Gastrocnemius medialis (tissue), 4 donors: ENCODE data around the gene ROBO2. TPM values are rescaled to one million over a fixed set of nuclear protein-coding genes. Genes with fewer than 3 reads are reported as not detected.

Experiments
- ATAC-seq, 2 donors: fragments of 150-250 bp; one replicate each; pipeline ENCODE4 v1.9.1; 2016
- DNase-seq, 2 donors: peaks; one replicate each; pipeline ENCODE4 v3.0.0-alpha.2; 2019
- H3K27ac ChIP-seq, 4 donors: fragments of 200-600 bp; sonication (generic); 1 replicate in 1 of 4; 2 replicates in 3 of 4; pipeline ENCODE4 v1.5.1; 2016 to 2018; ENCODE audit warnings: mild to moderate bottlenecking in 2 of 4, moderate library complexity in 1 of 4
- H3K27me3 ChIP-seq, 3 donors: fragments of 200-600 bp; sonication (generic) in 2 of 3; 1 replicate in 1 of 3; 2 replicates in 2 of 3; pipeline versions ENCODE4 v1.5.1 to v1.6.0; 2016 to 2019; ENCODE audit warnings: mild to moderate bottlenecking in 1 of 3, moderate library complexity in 1 of 3
- H3K36me3 ChIP-seq, 2 donors: fragments of 200-600 bp; sonication (generic) in 1 of 2; one replicate each; pipeline ENCODE4 v1.5.1; 2017 to 2018
- H3K4me1 ChIP-seq, 2 donors: fragments of 200-600 bp; sonication (generic) in 1 of 2; one replicate each; pipeline ENCODE4 v1.5.1; 2016 to 2017; ENCODE audit warnings: mild to moderate bottlenecking in 2 of 2
- H3K4me3 ChIP-seq, 4 donors: fragments of 200-600 bp; sonication (generic) in 3 of 4; 1 replicate in 1 of 4; 2 replicates in 3 of 4; pipeline ENCODE4 v1.5.1; 2016 to 2019; ENCODE audit warnings: mild to moderate bottlenecking in 2 of 4
- H3K9me3 ChIP-seq, 3 donors: fragments of 200-600 bp; sonication (generic) in 2 of 3; 1 replicate in 1 of 3; 2 replicates in 2 of 3; pipeline ENCODE4 v1.5.1; 2016 to 2019
- CTCF ChIP-seq, 5 experiments: fragments of 450-650 bp in 3 of 5; fragments of 200-600 bp in 2 of 5; sonication (generic) in 2 of 5; IDR thresholded peaks in 4 of 5; conservative IDR thresholded peaks in 1 of 5; 1 replicate in 4 of 5; 2 replicates in 1 of 5; pipeline ENCODE4 v1.5.1; 2016 to 2019; ENCODE audit warnings: antibody characterized with exemption in 5 of 5, mild to moderate bottlenecking in 3 of 5, moderate library complexity in 3 of 5
- POLR2A ChIP-seq, 2 donors: fragments of 450-650 bp; IDR thresholded peaks; one replicate each; pipeline ENCODE4 v1.6.1; 2017; ENCODE audit warnings: antibody characterized with exemption in 2 of 2, mild to moderate bottlenecking in 2 of 2, moderate library complexity in 2 of 2
- in situ Hi-C, 4 donors: fragments of 200-750 bp; cut with MboI; loops; one replicate each; pipeline versions ENCODE4 v1.15.0 to v1.8.0; 2017; ENCODE audit warnings: low sequenced_read_pairs in 4 of 4
- intact Hi-C: fragments of 100-400 bp; cut with DNase I; formaldehyde crosslinking; loops from one replicate; pipeline ENCODE4 v1.15.1; 2023; ENCODE audit warnings: low total_unique reads
- total RNA-seq, 4 donors: library from RNA; depleted of rRNA; stranded (reverse); fragments of >200 nt; gene quantifications; one replicate each; pipeline versions ENCODE4 v1.1.0 to v1.2.3, GENCODE V29; 2016

The ROBO2 gene
- total RNA-seq, 4 donors from 2014 or later: 0.07 TPM; not detected in 3

- Histone ChIP-seq H3K4me3 (no peak overlapping the region), H3K27me3 (no peaks in the 10 kb centered on the region), H3K4me1 (no peaks in the 10 kb centered on the region), H3K27ac (no peak overlapping the region), H3K36me3 (no peaks in the 10 kb centered on the region), H3K9me3 (no peaks in the 10 kb centered on the region)
- intact Hi-C loops (no loop called here), in situ Hi-C loops (no loop called here)
- TF ChIP-seq POLR2A (IDR thresholded peaks at IDR 0.05): no peak
- TF ChIP-seq CTCF (IDR thresholded peaks at IDR 0.05 in 4 of 5, conservative IDR thresholded peaks at IDR 0.05 in 1 of 5): no peak
- ATAC-seq (no peak), DNase-seq (no peak)
These were observed 522.2 kb downstream of the ROBO2 start for GRCh38 chr3:77562089-77562488.

DNA sequence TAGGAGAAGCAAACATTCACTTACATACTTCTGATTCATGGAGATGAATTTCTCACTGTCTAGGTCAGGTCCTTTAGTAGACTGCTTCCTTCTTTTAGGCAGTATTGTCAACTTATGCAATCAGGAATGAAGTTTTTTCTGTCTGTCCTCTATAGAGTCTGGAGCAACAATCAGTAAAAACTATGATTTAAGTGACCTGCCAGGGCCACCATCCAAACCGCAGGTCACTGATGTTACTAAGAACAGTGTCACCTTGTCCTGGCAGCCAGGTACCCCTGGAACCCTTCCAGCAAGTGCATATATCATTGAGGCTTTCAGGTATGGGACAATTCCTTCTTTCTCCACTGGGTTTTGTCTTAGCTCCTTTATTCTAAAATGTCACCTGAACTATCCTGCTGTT, 523.1 kb downstream of the ROBO2 start:
- no peak for DNase-seq
- in situ Hi-C loops (no loop called here), intact Hi-C loops (no loop called here)
- ATAC-seq: no peak
- no peaks in the 10 kb centered on the region for H3K4me1 ChIP-seq
- H3K36me3 ChIP-seq: no peaks in the 10 kb centered on the region
- H3K9me3 ChIP-seq: no peaks in the 10 kb centered on the region
- H3K27ac ChIP-seq: no peak overlapping the region
- no peaks in the 10 kb centered on the region for H3K27me3 ChIP-seq
- H3K4me3 ChIP-seq: no peak overlapping the region
- TF ChIP-seq POLR2A (IDR thresholded peaks at IDR 0.05) (no peak), CTCF (IDR thresholded peaks at IDR 0.05 in 4 of 5, conservative IDR thresholded peaks at IDR 0.05 in 1 of 5) (no peak)

- no peaks in the 10 kb centered on the region for H3K9me3 ChIP-seq
- intact Hi-C loops (no loop called here), in situ Hi-C loops (no loop called here)
- no peak overlapping the region for H3K27ac ChIP-seq
- no peak for ATAC-seq
- TF ChIP-seq CTCF (IDR thresholded peaks at IDR 0.05 in 4 of 5, conservative IDR thresholded peaks at IDR 0.05 in 1 of 5) (no peak), POLR2A (IDR thresholded peaks at IDR 0.05) (no peak)
- no peak for DNase-seq
- H3K4me3 ChIP-seq: no peak overlapping the region
- no peaks in the 10 kb centered on the region for H3K27me3 ChIP-seq
- no peaks in the 10 kb centered on the region for H3K4me1 ChIP-seq
- H3K36me3 ChIP-seq: no peaks in the 10 kb centered on the region
These were observed 526.2 kb downstream of the ROBO2 start for GRCh38 chr3:77566055-77566454.

DNA sequence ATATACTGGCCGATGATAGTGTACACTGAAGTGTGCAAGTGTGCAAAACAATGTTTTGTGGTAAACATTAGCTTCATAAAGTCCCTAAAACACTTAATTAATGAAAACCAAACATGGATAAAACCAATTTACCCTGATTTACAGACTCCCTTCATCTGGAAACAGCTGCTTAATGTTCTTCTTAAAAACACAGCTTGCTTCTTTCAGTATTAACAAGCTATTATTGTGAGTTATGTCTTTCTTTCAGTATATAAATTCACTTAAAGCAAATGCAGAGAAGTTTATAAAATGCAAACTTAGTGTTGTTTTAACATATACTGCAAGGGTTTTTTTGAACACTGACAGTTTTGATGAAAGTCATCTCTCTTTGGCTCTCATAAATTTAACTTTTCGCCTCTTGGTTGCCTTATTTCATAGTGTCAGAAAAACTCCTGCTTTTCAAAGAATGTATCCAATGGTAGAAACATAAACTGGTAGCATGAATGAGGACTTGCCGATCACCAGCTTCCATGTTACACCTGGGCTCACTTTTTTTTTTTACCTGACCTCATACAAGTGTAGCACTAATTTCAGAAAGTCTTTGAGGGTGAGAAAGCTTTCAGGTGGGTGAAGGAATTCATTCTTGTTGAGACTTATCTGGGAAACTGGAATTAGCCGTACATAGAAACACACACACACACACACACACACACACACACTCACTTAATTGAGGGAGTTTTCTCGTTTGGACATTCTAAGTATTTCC, 532.2 kb downstream of the ROBO2 start:
- no peak overlapping the region for H3K4me3 ChIP-seq
- TF ChIP-seq CTCF (IDR thresholded peaks at IDR 0.05 in 4 of 5, conservative IDR thresholded peaks at IDR 0.05 in 1 of 5) (no peak), POLR2A (IDR thresholded peaks at IDR 0.05) (no peak)
- H3K27me3 ChIP-seq: no peaks in the 10 kb centered on the region
- H3K27ac ChIP-seq: no peak overlapping the region
- H3K9me3 ChIP-seq: no peaks in the 10 kb centered on the region
- H3K4me1 ChIP-seq: no peaks in the 10 kb centered on the region
- DNase-seq (no peak), ATAC-seq (no peak)
- H3K36me3 ChIP-seq: no peaks in the 10 kb centered on the region
- intact Hi-C loops (no loop called here), in situ Hi-C loops (no loop called here)

- intact Hi-C loops (no loop called here), in situ Hi-C loops (no loop called here)
- Histone ChIP-seq H3K27ac (no peak overlapping the region), H3K9me3 (no peaks in the 10 kb centered on the region), H3K27me3 (no peaks in the 10 kb centered on the region), H3K4me1 (no peaks in the 10 kb centered on the region), H3K36me3 (no peaks in the 10 kb centered on the region), H3K4me3 (no peak overlapping the region)
- TF ChIP-seq POLR2A (IDR thresholded peaks at IDR 0.05) (no peak), CTCF (IDR thresholded peaks at IDR 0.05 in 4 of 5, conservative IDR thresholded peaks at IDR 0.05 in 1 of 5) (no peak)
- ATAC-seq (no peak), DNase-seq (no peak)
These were observed 537.4 kb downstream of the ROBO2 start for GRCh38 chr3:77577264-77577663.
